HuH-7.5 (cell line): Measurements from ENCODE around the gene CCL2.
"Not testable (repeated sequence)": the region's sequence is repeated elsewhere in the genome, so short reads cannot be mapped to it uniquely, and the experiment has no call there.

Source experiments
- DNase-seq: peaks from one replicate; pipeline ENCODE4 v3.0.0; 2011; ENCODE audit warnings: low spot score

The CCL2 gene

DNA sequence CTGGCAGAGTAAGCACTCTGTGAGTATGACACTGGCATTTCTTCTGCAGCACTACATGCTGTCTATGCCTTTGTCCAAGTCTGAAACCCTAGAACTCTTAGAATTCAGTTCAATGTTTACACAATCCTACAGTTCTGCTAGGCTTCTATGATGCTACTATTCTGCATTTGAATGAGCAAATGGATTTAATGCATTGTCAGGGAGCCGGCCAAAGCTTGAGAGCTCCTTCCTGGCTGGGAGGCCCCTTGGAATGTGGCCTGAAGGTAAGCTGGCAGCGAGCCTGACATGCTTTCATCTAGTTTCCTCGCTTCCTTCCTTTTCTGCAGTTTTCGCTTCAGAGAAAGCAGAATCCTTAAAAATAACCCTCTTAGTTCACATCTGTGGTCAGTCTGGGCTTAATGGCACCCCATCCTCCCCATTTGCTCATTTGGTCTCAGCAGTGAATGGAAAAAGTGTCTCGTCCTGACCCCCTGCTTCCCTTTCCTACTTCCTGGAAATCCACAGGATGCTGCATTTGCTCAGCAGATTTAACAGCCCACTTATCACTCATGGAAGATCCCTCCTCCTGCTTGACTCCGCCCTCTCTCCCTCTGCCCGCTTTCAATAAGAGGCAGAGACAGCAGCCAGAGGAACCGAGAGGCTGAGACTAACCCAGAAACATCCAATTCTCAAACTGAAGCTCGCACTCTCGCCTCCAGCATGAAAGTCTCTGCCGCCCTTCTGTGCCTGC lies at the start of gene CCL2:
Gene CCL2, plus strand, starts transcription at position 635 of the 730 bp plus-strand sequence. Its CDS starts 65 bp downstream, at position 700.
- DNase-seq, result no peak

DNA sequence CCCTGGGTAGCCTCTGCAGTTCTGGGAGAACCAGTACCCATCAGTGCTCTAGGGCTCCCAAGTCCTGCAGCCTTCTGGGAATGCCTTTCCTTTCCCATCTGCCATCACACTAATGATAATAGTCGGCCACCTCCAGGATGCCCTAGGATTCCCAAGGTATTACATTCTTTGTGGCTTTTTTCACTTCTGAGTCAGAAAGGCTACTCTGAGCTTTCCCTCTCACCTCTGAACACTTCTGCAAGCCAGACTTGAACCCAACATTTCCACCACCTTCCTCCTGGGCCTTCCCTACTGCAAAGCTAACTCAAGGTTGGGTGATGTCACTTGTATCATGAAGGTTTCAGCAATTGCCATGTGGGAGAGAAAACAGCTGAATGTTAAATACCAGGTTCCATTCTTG lies 49.7 kb upstream of the CCL2 start:
- DNase-seq, result no peak

GRCh38 chr17:34206569-34206968 lies 48.5 kb upstream of the CCL2 start:
- no peak for DNase-seq

GRCh38 chr17:34207572-34207971 lies 47.5 kb upstream of the CCL2 start:
- DNase-seq, result no peak

GRCh38 chr17:34218748-34219147 lies 36.3 kb upstream of the CCL2 start:
- no peak for DNase-seq

DNA sequence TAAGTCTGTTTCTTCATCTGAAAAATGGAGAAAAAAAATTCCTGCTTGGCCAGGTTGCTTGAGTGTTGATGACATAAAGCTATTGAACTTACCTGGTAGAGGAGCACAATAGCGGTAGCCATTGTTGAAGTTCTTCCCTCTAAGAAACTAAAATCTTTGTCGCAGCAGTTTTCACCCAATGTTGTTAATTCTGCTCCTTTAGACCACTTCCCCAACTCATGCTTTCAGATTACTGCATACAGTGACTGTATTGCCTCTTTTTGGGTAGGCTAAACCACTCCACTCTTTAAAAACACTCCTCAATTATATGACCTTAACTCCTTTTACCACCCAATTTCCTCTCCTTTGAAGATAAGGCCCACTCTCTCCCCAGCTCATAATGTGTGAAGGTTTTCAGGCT lies 35.7 kb upstream of the CCL2 start:
- no peak for DNase-seq

GRCh38 chr17:34220045-34220751 lies 34.9 kb upstream of the CCL2 start:
- DNase-seq, result no peak

- DNase-seq, result no peak
These were observed 34.2 kb upstream of the CCL2 start for GRCh38 chr17:34220752-34221395.

DNA sequence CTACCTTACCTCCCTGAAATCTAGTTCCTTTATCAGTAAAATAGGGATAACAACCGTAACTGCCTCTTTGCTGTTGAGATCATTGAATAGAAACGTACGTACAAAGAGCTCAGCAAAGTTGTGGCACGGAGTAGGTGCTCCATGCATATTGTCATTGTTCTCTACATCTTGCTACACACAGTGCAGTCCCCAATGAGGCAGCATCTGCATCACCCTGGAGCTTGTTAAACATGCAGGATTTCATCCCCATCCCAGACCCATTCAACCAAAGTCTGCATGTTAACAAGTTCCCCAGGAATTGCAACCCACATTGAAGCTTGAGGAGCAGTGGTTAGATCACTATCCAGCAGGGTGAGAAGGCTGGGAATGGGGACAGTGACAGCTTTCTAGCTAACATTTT lies 33.7 kb upstream of the CCL2 start:
- DNase-seq, result no peak

GRCh38 chr17:34222722-34223497 lies 32.2 kb upstream of the CCL2 start:
- DNase-seq, result no peak

DNA sequence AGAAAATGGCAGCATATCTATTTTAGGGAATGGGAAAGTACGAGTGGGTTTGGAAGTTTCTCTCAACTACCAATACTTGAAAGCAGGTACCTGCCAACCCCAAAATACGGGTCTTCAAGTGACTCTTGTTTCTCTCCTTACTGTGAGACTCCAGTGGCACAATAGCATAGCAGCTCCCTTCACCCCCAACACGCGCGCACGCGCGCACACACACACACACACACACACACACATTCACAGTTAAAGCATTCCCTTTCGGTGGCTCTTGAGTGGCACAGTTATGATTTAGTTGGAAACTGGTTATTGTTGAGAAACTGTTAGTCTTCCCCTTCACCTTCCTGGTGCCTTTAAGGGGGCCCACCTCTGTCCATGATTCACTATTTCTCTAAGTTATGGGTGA lies 30.0 kb upstream of the CCL2 start:
- DNase-seq, result no peak

GRCh38 chr17:34226011-34226743 lies 28.9 kb upstream of the CCL2 start:
- DNase-seq, result no peak

DNA sequence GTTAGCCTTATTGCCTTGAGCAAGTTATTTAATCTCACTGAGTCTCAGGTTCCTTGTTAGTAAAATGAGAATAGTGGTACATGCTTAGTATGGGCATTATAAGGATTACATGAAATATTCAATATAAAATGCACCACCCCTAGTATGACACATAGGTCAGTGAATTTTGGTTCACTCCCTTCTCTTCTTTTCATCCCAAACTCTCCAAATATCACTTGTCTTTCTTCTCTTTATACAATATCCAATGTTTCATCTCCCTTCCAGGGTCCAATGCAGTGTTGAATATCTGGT lies 28.4 kb upstream of the CCL2 start:
- no peak for DNase-seq

GRCh38 chr17:34227293-34227692 lies 27.8 kb upstream of the CCL2 start:
- DNase-seq, result not testable (repeated sequence)

GRCh38 chr17:34227707-34228106 lies 27.4 kb upstream of the CCL2 start:
- no peak for DNase-seq

DNA sequence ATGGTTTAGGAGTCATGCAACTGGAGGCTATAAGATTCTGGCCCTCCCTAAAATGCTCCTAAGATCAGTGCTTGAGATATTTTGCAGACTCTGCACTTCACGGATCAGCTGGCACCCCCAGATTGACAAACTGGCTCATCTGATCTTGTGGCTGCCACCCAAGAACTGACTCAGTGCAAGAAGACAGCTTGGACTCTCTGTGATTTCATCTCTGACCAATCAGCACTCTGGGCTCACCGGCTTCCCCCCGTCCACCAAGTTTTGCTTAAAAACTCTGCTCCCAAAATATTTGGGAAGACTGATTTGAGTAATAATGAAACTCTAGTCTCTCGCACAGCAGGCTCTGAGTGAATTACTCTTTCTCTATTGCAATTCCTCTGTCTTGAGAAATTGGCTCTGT lies 26.3 kb upstream of the CCL2 start:
- no peak for DNase-seq

DNA sequence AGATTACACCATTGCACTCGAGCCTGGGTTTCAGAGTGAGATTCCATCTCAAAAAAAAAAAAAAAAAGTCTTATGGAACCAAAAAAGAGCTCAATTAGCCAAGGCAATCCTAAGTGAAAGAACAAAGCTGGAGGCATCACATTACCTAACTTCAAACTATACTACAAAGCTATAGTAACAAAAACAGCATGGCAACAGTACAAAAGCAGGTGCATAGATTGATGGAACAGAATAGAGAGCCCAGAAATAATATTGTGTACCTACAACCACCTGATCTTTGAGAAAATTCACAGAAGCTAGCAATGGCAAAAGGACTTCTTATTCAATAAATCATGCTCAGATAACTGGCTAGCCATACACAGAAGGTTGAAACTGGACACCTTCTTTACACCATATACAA lies 24.7 kb upstream of the CCL2 start:
- DNase-seq, result no peak

- DNase-seq, result no peak
These were observed 20.5 kb upstream of the CCL2 start for GRCh38 chr17:34234616-34235015.

DNA sequence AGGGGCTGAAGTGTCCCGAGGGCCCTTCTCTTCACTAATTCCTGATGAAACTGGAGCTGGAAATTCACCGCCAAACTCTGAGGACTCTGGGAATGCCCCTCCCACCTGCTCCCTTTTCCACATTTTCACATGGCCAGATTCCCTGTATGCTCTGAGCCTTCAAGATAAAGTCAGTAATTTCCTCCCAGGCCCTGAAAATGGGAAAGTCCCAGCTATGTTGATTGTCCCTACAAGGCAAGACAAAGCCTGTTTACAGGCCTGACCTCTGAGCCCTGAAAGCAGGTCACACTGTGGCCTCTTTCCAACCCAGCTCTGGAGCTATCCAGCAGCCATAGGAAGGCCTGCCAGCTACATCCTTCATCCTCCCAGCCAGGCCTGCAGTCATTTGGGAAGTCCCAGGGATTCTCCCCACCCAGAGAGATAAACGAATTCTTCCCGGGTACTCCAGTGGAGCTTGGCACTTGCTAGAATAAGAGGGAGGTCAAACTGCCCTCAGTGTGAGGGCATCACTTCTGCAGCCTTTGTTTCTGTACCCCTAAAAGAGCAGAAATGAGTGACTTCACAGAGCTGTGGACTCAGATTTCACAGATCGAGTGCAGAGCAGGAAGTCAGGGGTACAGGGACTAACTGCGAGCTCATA lies 19.6 kb upstream of the CCL2 start:
- DNase-seq, result no peak

DNA sequence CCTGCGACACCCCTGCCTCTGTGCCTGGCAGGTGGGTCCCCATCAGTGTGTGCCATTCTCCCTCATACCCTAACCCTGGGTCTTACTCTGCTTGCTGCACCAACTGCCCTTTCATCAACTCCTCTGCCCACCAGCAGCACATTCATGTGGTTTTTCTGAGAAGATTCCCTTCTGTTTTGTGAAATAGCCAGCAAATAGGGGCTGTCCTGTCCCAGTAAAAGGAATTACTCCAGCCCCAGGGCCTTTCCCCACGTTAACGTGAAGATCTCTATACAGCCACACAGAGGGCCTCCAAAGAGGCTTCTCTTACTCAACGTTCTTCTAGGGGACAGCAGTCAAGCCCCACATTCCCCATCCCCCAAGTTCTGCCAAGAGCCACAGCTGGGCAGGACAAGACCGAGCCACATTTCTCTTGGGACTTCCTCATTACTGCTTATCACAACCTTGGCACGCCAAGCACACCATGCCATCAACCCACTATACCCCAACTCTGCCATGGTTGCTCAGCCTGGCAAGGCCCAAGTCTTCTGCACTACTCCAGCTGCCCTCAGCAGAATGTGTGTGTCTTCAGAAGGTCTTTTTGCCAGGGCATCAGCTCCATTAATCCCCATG lies 18.7 kb upstream of the CCL2 start:
- DNase-seq, result no peak

GRCh38 chr17:34237458-34237857 lies 17.6 kb upstream of the CCL2 start:
- DNase-seq, result no peak
